Esophagus squamous epithelium (tissue), 5 donors: ENCODE results near the gene GATAD2A. TPM values are rescaled to one million over a fixed set of nuclear protein-coding genes. Genes with fewer than 3 reads are reported as not detected.

Experiments
- DNase-seq: peaks from one replicate; lab custom pipeline; 2025; lab: John Stamatoyannopoulos, UW
- H3K27ac ChIP-seq, 4 donors: fragments of 200-600 bp; sonication (generic); one replicate each; pipeline ENCODE4 v1.5.1; 2016 to 2019; ENCODE audit warnings: mild to moderate bottlenecking in 1 of 4
- H3K27me3 ChIP-seq, 4 donors: fragments of 200-600 bp; sonication (generic); 1 replicate in 3 of 4; 2 replicates in 1 of 4; pipeline versions ENCODE4 v1.5.1 to v1.6.0; 2017 to 2021; ENCODE audit warnings: antibody characterized with exemption in 1 of 4
- H3K36me3 ChIP-seq, 3 donors: fragments of 200-600 bp; sonication (generic); one replicate each; pipeline ENCODE4 v1.5.1; 2016 to 2019
- H3K4me1 ChIP-seq, 3 donors: fragments of 200-600 bp; sonication (generic); one replicate each; pipeline ENCODE4 v1.5.1; 2017 to 2019
- H3K4me3 ChIP-seq, 4 donors: fragments of 200-600 bp; sonication (generic); 1 replicate in 3 of 4; 2 replicates in 1 of 4; pipeline ENCODE4 v1.5.1; 2016 to 2019; ENCODE audit warnings: mild to moderate bottlenecking in 2 of 4, moderate library complexity in 1 of 4
- H3K9me3 ChIP-seq, 3 donors: fragments of 200-600 bp; sonication (generic); one replicate each; pipeline ENCODE4 v1.5.1; 2016 to 2019
- CTCF ChIP-seq, 6 experiments: fragments of 450-650 bp in 4 of 6; fragments of 200-600 bp in 2 of 6; sonication (generic) in 2 of 6; IDR thresholded peaks; one replicate each; pipeline ENCODE4 v1.5.1; 2016 to 2019; ENCODE audit warnings: antibody characterized with exemption in 6 of 6, mild to moderate bottlenecking in 4 of 6, moderate library complexity in 4 of 6
- POLR2A ChIP-seq, 4 donors: fragments of 450-650 bp; IDR thresholded peaks; one replicate each; pipeline ENCODE4 v1.6.1; 2017; ENCODE audit warnings: antibody characterized with exemption in 4 of 4, mild to moderate bottlenecking in 4 of 4, moderate library complexity in 3 of 4
- WGBS, 2 donors: methylation state at CpG; one replicate each; pipeline ENCODE4 v1.1.5; 2018; 5-methylcytosine and 5-hydroxymethylcytosine counted together
- intact Hi-C: fragments of 100-400 bp; cut with DNase I; formaldehyde crosslinking; loops from one replicate; pipeline ENCODE4 v1.15.0; 2022
- total RNA-seq, 4 donors: library from RNA; depleted of rRNA; stranded (reverse); fragments of >200 nt; gene quantifications; one replicate each; pipeline ENCODE4 v1.1.0, GENCODE V29; 2016
- donor health status: DM: yes; HTN: yes; CAD: no.

The GATAD2A gene
- total RNA-seq, 4 donors from 2014 or later, result 39.7 to 81.4 (median 41.6) TPM

GRCh38 chr19:19539698-19540063, 134.2 kb downstream of the GATAD2A start:
- WGBS, 2 donors, result 40 to 44% methylated on average over 1 to 3 of the region's 19 CpGs
- H3K9me3 ChIP-seq, result peaks cover 0 to 4% (median 0%) of the 10 kb centered on the region in 3 donors
- no peak overlapping the region for H3K27ac ChIP-seq
- H3K36me3 ChIP-seq, result no peaks in the 10 kb centered on the region
- TF ChIP-seq CTCF (IDR thresholded peaks at IDR 0.05) (no peak), POLR2A (IDR thresholded peaks at IDR 0.05) (no peak)
- H3K4me3 ChIP-seq, result no peak overlapping the region
- H3K4me1 ChIP-seq, result peaks cover 20 to 43% (median 34%) of the 10 kb centered on the region in 3 donors
- H3K27me3 ChIP-seq, result peaks cover 0 to 92% (median 28%) of the 10 kb centered on the region in 4 donors
- no peak for DNase-seq
- intact Hi-C loops, result loop anchor here (10.0 kb wide), 1 partner anchor 735 kb away; no protein-coding TSS in a partner anchor

- Histone ChIP-seq H3K9me3 (peaks cover 0 to 4% (median 0%) of the 10 kb centered on the region in 3 donors), H3K4me1 (peaks cover 20 to 43% (median 34%) of the 10 kb centered on the region in 3 donors), H3K27ac (no peak overlapping the region), H3K27me3 (peaks cover 0 to 97% (median 28%) of the 10 kb centered on the region in 4 donors), H3K36me3 (no peaks in the 10 kb centered on the region), H3K4me3 (peak overlapping the region in 3 of 4 donors; percentile 22 to 54 (median 27))
- intact Hi-C loops, result loop anchor here (10.0 kb wide), 1 partner anchor 735 kb away; no protein-coding TSS in a partner anchor
- WGBS, 2 donors, result 38% methylated on average over 2 of the region's 74 CpGs; no CpG with 5 or more reads in 1 of the 2 donors
- TF ChIP-seq POLR2A (IDR thresholded peaks at IDR 0.05), result no peak
- no peak for TF ChIP-seq CTCF (IDR thresholded peaks at IDR 0.05)
- DNase-seq, result no peak
Observed at GRCh38 chr19:19540064-19540714, 134.7 kb downstream of the GATAD2A start.

- TF ChIP-seq POLR2A (IDR thresholded peaks at IDR 0.05) (no peak), CTCF (IDR thresholded peaks at IDR 0.05) (no peak)
- DNase-seq, result no peak
- H3K4me1 ChIP-seq, result peaks cover 20 to 43% (median 34%) of the 10 kb centered on the region in 3 donors
- 0 to 9% methylated on average over 1 to 6 of the region's 45 CpGs for WGBS, 2 donors
- intact Hi-C loops, result loop anchor here (10.0 kb wide), 1 partner anchor 734 kb away; no protein-coding TSS in a partner anchor
- H3K27ac ChIP-seq, result no peak overlapping the region
- H3K27me3 ChIP-seq, result peaks cover 0 to 98% (median 28%) of the 10 kb centered on the region in 4 donors
- H3K4me3 ChIP-seq, result peak overlapping the region; percentile 4 to 54 (median 24)
- no peaks in the 10 kb centered on the region for H3K36me3 ChIP-seq
- H3K9me3 ChIP-seq, result peaks cover 0 to 4% (median 0%) of the 10 kb centered on the region in 3 donors
Observed at GRCh38 chr19:19540715-19541515, 135.4 kb downstream of the GATAD2A start.

- Histone ChIP-seq H3K4me1 (peaks cover 21 to 45% (median 34%) of the 10 kb centered on the region in 3 donors), H3K27ac (no peak overlapping the region), H3K4me3 (peak overlapping the region in 1 of 4 donors; percentile 27), H3K9me3 (peaks cover 0 to 4% (median 0%) of the 10 kb centered on the region in 3 donors), H3K27me3 (peaks cover 0 to 100% (median 28%) of the 10 kb centered on the region in 4 donors), H3K36me3 (no peaks in the 10 kb centered on the region)
- 76 to 83% methylated on average over 6 to 7 of the region's 16 CpGs for WGBS, 2 donors
- no peak for DNase-seq
- intact Hi-C loops, result loop anchor here (10.0 kb wide), 1 partner anchor 733 kb away; no protein-coding TSS in a partner anchor
- TF ChIP-seq POLR2A (IDR thresholded peaks at IDR 0.05) (no peak), CTCF (IDR thresholded peaks at IDR 0.05) (no peak)
Observed at GRCh38 chr19:19541616-19542015, 136.1 kb downstream of the GATAD2A start.
